ENCODE measurements around the gene ZNF217. TPM values are rescaled to one million over a fixed set of nuclear protein-coding genes. Genes with fewer than 3 reads are reported as not detected.
A peak's percentile ranks its signal among the peaks of the same experiment; 100 is the strongest.
"Not testable (repeated sequence)": the region's sequence is repeated elsewhere in the genome, so short reads cannot be mapped to it uniquely, and the experiment has no call there.

Gene ZNF217
- total and polyA plus RNA-seq, 7 donors = 1.7 to 8.1 (median 4.3) TPM

- no peak overlapping the region for H3K27ac ChIP-seq
These were observed 20.1 kb upstream of the ZNF217 start for GRCh38 chr20:53613748-53614147.

GRCh38 chr20:53612289-53612688, 18.6 kb upstream of the ZNF217 start:
- H3K9me3 ChIP-seq; H3K36me3 ChIP-seq (ENCODE audit: insufficient read depth in 1 of 2, low read depth in 1 of 2); DNase-seq; H3K27me3 ChIP-seq (ENCODE audit: insufficient read depth in 3 of 3, low read length in 2 of 3); ATAC-seq; H3K4me1 ChIP-seq; intact Hi-C loops (cut with DNase I); H3K4me3 ChIP-seq: not testable (repeated sequence)
- H3K27ac ChIP-seq = peak overlapping the region; percentile 16
- WGBS, 3 donors = 48 to 78% (median 52%) methylated on average over 8 of the region's 8 CpGs

More at GRCh38 chr20:53613748-53614147, 20.1 kb upstream of the ZNF217 start:
- TF ChIP-seq, protein P1, sequence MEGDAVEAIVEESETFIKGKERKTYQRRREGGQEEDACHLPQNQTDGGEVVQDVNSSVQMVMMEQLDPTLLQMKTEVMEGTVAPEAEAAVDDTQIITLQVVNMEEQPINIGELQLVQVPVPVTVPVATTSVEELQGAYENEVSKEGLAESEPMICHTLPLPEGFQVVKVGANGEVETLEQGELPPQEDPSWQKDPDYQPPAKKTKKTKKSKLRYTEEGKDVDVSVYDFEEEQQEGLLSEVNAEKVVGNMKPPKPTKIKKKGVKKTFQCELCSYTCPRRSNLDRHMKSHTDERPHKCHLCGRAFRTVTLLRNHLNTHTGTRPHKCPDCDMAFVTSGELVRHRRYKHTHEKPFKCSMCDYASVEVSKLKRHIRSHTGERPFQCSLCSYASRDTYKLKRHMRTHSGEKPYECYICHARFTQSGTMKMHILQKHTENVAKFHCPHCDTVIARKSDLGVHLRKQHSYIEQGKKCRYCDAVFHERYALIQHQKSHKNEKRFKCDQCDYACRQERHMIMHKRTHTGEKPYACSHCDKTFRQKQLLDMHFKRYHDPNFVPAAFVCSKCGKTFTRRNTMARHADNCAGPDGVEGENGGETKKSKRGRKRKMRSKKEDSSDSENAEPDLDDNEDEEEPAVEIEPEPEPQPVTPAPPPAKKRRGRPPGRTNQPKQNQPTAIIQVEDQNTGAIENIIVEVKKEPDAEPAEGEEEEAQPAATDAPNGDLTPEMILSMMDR (IDR thresholded peaks at IDR 0.05) = no peak
- DNase-seq = no peak
- ATAC-seq = no peak
- Histone ChIP-seq H3K9me3 (no peaks in the 10 kb centered on the region), H3K27me3 (ENCODE audit: insufficient read depth in 3 of 3, low read length in 2 of 3) (no peaks in the 10 kb centered on the region), H3K4me3 (no peak overlapping the region), H3K36me3 (ENCODE audit: insufficient read depth in 1 of 2, low read depth in 1 of 2) (no peaks in the 10 kb centered on the region), H3K4me1 (peaks cover 7% of the 10 kb centered on the region)
- intact Hi-C loops (cut with DNase I) = no loop called here

GRCh38 chr20:53611449-53611894, 17.8 kb upstream of the ZNF217 start:
- Histone ChIP-seq H3K36me3 (ENCODE audit: insufficient read depth in 1 of 2, low read depth in 1 of 2) (no peaks in the 10 kb centered on the region), H3K9me3 (no peaks in the 10 kb centered on the region), H3K4me3 (peak overlapping the region; percentile 18), H3K4me1 (peaks cover 7% of the 10 kb centered on the region), H3K27ac (peak overlapping the region; percentile 16), H3K27me3 (ENCODE audit: insufficient read depth in 3 of 3, low read length in 2 of 3) (no peaks in the 10 kb centered on the region)
- no peak for DNase-seq
- intact Hi-C loops (cut with DNase I) = no loop called here
- WGBS, 3 donors = 10 to 21% (median 16%) methylated on average over 8 of the region's 8 CpGs
- TF ChIP-seq, protein P1 (IDR thresholded peaks at IDR 0.05) = no peak
- peak; percentile 46 to 69 (median 62) for ATAC-seq

DNA sequence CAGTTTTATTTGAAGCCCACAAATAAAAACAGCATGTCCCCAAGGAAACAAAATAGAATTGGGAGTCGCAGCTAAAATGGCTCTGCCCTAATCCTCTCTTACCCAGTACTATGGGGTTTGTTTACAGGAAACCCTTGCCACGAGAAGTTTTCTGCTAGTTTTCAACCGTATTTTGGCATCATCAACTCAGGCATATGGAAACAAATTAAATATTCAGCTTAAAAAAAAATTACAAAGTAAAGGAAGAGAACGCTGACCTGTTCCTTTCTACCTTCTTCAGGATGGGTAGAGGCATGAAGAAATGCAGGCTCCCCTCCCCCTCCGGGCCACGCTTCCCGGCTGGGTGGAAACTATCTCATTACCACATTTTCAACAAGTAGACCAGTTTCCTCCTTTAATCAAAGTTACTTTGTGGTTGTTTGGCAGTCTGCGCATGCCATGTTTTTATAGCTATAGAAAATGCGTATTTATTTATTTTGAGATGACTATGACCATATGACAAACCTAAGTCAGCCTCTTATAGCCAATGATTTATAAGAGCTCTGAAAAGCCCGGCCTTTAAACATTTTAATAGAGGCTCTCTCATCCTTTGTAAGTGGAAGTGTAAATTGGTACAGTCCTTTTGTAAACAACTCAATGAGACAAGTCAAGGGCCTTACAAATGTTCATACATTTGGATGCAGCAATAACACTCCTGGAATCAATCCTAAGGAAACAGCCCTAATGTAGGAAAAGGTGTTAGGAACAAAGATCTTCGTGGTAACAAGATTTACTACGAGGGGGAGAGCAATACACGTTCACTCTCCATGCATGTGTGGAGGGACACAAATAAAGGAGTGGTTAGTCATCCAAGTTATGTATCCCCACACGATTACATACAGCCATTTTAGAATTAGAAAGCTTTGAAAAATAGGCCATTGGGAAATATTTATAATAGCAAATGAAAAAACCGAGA, 16.1 kb upstream of the ZNF217 start:
- ATAC-seq = no peak
- WGBS, 3 donors = 55 to 70% (median 60%) methylated on average over 15 of the region's 15 CpGs
- peak; percentile 30 to 63 for DNase-seq
- Histone ChIP-seq H3K4me1 (peaks cover 7% of the 10 kb centered on the region), H3K4me3 (no peak overlapping the region), H3K36me3 (ENCODE audit: insufficient read depth in 1 of 2, low read depth in 1 of 2) (no peaks in the 10 kb centered on the region), H3K27ac (no peak overlapping the region), H3K27me3 (ENCODE audit: insufficient read depth in 3 of 3, low read length in 2 of 3) (no peaks in the 10 kb centered on the region), H3K9me3 (no peaks in the 10 kb centered on the region)
- TF ChIP-seq, protein P1 (IDR thresholded peaks at IDR 0.05) = no peak
- intact Hi-C loops (cut with DNase I) = no loop called here

All from psoas muscle (tissue), 8 donors.